ENCODE results near the gene TTC33.

TTC33 gene

GRCh38 chr5:40494631-40495236 is 261.0 kb downstream of the TTC33 start:
- H3K27ac ChIP-seq, result no peak overlapping the region

GRCh38 chr5:40492056-40492455 is 263.7 kb downstream of the TTC33 start:
- TF ChIP-seq CTCF (conservative IDR thresholded peaks at IDR 0.05) (no peak), ZFX (IDR thresholded peaks at IDR 0.05) (no peak)
- H3K27ac ChIP-seq, result no peak overlapping the region

More at GRCh38 chr5:40494631-40495236, 261.0 kb downstream of the TTC33 start:
- TF ChIP-seq ZFX (IDR thresholded peaks at IDR 0.05) (no peak), CTCF (conservative IDR thresholded peaks at IDR 0.05) (no peak)

GRCh38 chr5:40491644-40492043 is 264.1 kb downstream of the TTC33 start:
- H3K27ac ChIP-seq, result no peak overlapping the region
- TF ChIP-seq CTCF (conservative IDR thresholded peaks at IDR 0.05), result no peak
- no peak for TF ChIP-seq ZFX (IDR thresholded peaks at IDR 0.05)

- TF ChIP-seq ZFX (IDR thresholded peaks at IDR 0.05) (no peak), CTCF (conservative IDR thresholded peaks at IDR 0.05) (no peak)
- no peak overlapping the region for H3K27ac ChIP-seq
Observed at GRCh38 chr5:40490464-40491111, 265.2 kb downstream of the TTC33 start.

GRCh38 chr5:40489421-40489820 is 266.3 kb downstream of the TTC33 start:
- TF ChIP-seq ZFX (IDR thresholded peaks at IDR 0.05) (no peak), CTCF (conservative IDR thresholded peaks at IDR 0.05) (no peak)
- no peak overlapping the region for H3K27ac ChIP-seq

GRCh38 chr5:40486437-40487275 is 269.1 kb downstream of the TTC33 start:
- TF ChIP-seq CTCF (conservative IDR thresholded peaks at IDR 0.05) (no peak), ZFX (IDR thresholded peaks at IDR 0.05) (no peak)
- no peak overlapping the region for H3K27ac ChIP-seq

All from C4-2B (cell line).